A172 (cell line): Measurements from ENCODE around the gene HYAL2. TPM values are rescaled to one million over a fixed set of nuclear protein-coding genes. Genes with fewer than 3 reads are reported as not detected.
"Not testable (repeated sequence)": the region's sequence is repeated elsewhere in the genome, so short reads cannot be mapped to it uniquely, and the experiment has no call there.

Source experiments
- DNase-seq: peaks from one replicate; pipeline ENCODE4 v3.0.0-alpha.2; 2015; ENCODE audit warnings: low spot score
- total RNA-seq: library from RNA; depleted of rRNA; stranded (reverse); fragments of >200 nt; shearing (Covaris generic); gene quantifications from 2 replicates; pipeline ENCODE4 v1.2.3, GENCODE V29; 2014

HYAL2 gene
- total RNA-seq, 1 experiment from 2014 or later: 113 TPM

DNA sequence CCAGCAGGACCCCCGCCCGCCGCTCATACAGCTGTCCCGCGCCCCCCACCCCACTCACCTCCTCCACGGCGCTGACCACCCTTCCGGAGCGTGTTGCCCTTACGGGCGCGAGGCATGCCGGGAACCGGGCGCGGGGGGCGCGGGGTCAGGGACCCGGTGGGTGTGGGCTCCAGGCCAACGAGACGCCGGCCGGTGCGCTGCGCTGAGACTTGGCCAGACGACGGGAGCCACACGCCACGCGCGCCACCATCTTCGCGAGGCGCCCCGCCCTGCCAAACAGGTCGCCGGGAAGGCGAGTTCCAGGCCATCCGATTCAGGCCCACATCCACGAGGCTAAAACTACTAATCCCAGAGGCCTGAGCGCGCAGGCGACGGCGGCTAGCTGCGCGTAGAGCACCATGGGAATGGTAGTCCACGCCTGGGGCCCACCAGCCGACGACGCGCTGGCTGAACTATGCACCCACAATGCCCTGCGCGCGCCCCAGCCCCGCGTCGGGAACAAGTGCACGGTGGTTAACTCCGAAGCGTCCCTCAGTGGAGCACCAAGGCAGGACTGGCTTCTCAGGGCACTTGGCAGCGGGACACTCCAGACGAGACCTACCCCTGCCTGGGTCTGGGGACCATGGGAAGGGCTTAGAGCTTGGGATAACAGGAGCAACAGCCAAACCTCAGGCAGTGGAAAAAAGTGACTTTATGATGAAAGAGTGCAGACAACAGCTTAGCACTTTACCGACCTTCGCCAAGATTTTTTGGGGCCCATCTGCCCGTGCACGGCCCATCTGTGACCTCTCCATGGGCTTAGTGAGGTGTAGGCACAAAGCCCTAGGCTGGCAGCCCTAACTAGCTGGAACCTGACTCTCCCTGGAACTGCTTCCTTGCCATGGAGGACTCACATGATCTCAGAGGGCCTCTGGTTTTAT lies 30.1 kb downstream of the HYAL2 start, which contains the start of gene IFRD2:
TSS of gene IFRD2 (minus strand) at position 271 of the 920 bp plus-strand sequence. CDS start at position 116, 155 bp downstream.
- DNase-seq: peak; percentile 95

DNA sequence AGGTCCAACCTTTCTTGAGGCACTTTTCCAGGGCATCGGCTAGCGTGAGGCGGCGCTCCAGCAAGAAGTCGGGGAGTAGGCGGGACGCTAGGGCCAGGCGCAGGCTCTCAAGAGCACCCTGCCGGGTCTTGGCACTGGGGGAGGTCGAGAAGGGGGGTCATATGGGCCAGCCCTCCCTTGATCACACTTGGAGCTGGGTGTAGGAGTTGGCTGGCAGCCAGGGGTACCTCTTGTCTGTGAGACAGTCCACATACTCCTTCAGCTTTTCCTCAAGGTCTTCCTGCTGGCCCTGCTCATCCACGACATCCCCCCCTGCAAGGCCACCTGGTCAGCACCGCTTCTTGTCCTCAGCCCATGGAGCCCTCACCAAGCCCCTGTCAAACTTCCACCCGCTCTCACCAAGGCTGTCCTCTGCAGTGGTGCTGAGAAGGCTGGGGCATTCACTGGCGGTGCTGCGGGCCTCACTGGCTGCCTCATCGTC lies 32.3 kb downstream of the HYAL2 start:
- DNase-seq: no peak

DNA sequence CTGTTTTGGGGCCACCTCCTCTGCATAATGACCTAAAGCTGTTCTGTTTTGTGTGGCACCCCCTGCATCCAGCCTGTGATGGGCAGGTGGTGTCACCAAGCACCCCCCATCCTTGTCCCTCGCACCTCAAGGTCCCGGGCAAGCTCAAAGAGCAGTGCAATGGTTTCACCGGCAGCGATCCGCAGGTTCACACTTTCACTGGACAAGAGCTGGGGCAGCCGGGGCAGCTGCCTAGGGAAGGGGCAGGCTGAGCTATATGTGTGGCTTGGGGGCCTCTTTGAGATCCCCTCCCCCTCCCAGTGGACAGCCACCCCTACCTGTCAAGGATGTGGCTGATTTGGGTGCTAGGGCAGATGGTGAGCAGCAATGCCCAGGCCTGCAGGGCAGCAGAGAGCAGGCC lies 33.4 kb downstream of the HYAL2 start:
- DNase-seq: no peak

DNA sequence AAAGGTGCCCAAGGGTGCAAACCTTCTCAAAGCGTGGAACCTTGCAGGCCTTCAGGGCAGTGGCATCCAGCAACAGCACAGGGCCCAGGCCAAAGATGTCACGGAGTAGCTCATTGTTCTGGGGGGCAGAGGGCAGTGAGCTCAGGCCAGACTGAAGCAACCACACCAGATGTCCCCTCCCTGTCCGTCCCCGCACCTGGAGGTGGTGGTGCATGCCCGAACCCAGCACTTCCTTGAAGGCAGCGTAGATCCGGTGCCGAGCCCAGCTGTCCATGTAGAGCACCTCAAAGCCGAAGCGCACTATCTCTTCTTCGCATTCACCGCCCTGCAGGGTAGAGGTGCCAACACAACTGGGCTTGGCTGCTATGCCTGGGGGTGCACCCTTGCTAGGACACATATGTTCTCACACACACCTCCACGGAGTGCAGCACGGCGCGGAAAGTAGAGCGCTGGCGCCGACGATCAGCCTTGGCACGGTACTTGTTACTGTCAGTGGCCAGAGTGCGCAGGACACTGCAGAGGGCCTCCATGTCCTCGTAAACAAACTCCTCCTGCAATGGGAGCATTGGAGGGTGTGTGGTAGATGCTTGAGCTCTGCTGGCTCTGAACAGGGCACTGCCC lies 34.0 kb downstream of the HYAL2 start:
- DNase-seq: no peak

DNA sequence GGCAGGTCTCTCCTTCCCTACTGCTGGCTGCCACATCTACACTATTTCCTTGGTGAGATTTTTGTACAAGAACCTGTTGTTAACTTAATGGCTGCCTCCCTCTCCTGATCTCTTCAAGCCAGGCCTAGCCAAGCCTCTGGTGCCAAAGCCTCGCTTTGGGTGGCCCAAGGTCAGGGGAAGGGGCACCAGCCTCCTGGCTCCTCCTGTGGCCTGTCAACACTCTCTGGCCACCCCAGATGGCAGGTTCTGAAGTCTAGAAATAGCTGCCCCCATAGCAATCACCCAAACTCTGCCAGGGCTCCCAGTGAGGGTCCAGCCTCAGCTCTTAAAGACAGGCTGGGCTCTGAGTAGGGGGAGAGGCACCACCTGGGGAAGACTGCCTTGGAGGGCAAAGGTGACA lies 35.3 kb downstream of the HYAL2 start:
- DNase-seq: no peak

DNA sequence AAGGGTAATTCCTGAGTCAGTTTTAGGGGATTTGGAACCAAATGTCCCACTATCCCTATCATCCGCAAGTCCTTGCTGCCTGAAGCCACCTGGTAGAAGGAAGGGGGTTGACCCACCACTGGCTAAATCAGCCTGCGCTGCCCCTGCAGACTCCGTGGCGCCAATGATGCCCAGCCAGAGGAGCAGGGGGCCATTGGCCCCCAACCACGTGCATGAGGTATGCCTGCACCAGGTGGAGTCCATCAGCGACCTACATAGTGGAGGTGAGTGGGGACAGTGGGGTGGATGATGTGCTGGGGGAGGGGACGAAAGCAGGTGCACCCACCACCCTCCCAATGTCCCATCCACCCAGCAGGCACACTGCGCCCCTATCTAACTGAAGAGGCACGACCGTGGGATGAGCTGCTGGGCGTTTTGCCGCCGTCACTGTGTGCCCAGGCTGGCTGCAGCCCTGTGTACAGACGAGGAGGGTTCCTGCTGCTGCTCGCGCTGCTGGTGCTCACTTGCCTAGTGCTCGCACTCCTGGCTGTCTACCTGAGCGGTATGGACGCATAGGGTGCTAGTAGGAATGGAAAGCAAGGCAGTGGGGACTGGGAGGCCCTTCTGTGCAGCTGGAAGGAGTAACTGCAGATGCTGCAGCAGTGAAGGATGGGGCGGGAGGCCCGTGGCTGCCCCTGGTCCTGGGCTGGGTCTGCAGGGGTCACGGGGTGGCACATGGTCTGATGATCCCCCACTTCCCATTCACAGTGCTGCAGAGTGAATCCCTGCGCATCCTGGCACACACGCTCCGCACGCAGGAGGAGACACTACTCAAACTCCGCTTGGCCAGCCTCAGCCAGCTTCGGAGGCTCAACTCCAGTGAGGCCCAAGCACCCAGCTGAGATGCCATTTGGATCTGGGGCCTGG lies 36.0 kb downstream of the HYAL2 start:
- DNase-seq: no peak

DNA sequence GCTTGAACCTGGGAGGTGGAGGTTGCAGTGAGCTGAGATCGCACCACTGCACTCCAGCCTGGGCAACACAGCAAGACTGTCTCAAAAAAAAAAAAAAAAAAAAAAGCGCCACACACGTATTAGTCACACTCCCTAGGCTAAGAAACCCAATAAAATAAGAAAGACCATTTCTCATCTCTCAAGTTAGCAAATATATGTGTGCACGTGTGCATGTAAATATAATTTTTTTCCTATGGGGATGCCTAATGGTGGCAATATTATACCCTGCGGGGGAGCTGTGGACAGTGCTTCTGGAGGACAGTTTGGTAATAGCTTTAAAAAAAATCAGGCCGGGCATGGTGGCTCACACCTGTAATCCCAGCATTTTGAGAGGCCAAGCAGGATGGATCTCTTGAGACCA lies 38.4 kb downstream of the HYAL2 start:
- DNase-seq: not testable (repeated sequence)

DNA sequence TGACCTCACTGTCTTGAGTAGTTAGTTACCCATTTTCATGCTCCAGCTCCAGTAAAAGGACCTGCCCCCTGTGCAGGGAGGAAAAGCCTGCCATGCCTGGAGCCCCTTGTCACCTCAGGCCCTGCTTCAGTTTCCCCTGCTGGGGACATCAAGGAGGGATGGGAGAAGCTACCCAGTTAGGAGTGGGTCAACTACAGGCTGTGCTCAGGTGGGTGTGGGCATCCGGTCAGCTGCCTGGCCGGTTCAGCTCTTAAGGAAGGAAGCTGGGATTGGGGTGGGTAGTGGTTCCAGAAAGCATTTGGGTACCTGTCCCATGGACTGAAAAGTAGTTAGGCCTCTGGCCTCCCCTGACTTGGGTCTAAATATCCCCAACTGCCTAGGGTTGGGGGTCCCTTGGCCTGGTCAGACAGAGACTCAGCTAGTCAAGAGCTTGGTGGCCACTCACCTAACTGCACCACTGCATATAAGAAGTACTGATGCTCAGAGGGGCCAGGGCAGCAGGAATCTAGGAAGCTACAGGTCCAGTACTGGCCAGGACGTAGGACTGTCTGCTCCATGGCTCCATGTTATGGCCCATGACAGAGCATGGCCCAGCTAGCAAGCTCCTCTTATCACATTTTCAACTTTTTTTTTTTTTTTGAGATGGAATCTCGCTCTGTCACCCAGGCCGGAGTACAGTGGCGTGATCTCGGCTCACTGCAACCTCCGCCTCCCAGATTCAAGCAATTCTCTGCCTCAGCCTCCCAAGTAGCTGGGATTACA lies 43.1 kb downstream of the HYAL2 start:
- DNase-seq: no peak

DNA sequence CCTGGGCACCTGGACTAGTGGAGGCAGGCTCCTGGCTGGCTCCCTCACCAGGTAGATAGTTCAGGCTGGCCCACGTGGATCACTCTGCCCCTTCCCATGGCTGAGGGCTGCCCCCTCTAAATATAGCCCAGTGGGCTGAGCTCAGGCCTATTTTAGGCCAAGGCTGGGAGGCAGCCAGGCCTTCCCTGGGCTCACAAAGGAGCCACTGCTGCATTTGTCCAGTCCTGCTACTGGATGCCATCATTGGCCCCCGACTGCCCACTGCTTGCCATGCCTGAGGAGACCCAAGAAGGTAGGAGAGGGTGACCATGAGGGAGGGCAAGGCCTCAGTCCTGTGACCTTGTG lies 43.7 kb downstream of the HYAL2 start, which contains the start of gene LSMEM2:
TSS of gene LSMEM2 (plus strand) at position 208 of the 345 bp plus-strand sequence. CDS start at position 235, 27 bp downstream.
- DNase-seq: no peak

DNA sequence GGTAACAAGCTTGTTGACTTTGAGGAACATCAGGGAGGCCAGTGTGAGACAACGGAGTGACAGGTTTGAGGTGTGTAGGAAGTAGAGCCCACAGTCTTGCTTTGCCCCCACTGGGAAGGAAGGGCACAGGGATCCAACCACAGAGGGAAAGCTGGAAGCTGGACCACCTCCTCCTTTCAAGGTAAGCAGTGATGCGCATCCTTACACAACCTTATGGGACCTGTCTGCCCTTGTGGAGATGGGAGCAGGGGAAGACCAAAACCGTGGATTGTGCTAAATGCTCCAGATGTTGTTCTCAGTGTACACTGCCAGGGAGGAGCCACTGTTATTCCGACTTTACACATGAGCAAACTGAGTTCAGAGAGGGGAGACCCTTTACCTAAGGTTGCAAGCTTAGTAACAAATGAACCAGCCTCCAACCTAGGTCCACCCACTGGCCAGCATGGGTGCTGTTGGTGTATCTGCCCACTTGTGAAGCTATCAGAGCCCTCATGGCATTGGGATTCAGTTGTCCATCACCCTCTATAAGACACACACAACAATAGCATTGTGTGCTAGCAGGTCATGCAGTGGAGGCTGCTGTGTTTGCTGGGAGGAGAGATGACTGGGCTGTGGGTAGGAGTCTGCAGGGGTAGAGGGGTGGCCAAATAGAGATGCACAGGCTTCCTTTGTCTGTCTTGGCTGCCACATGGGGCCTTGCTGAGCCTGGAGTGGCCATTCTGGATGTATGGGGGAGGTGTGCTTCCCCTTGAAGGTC lies 44.2 kb downstream of the HYAL2 start:
- DNase-seq: no peak

DNA sequence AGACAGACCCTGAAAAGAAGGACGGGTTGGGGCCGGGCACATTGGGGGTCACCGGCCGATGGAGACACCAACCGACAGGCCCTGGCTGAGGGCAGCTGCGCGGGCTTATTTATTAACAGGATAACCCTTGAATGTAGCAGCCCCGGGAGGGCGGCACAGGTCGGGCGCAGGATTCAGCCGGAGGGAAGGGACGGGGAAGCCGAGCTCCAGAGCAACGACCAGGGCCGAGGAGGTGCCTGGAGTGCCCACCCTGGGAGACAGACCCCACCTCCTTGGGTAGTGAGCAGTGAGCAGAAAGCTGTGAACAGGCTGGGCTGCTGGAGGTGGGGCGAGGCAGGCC lies 45.8 kb downstream of the HYAL2 start:
- DNase-seq: no peak

DNA sequence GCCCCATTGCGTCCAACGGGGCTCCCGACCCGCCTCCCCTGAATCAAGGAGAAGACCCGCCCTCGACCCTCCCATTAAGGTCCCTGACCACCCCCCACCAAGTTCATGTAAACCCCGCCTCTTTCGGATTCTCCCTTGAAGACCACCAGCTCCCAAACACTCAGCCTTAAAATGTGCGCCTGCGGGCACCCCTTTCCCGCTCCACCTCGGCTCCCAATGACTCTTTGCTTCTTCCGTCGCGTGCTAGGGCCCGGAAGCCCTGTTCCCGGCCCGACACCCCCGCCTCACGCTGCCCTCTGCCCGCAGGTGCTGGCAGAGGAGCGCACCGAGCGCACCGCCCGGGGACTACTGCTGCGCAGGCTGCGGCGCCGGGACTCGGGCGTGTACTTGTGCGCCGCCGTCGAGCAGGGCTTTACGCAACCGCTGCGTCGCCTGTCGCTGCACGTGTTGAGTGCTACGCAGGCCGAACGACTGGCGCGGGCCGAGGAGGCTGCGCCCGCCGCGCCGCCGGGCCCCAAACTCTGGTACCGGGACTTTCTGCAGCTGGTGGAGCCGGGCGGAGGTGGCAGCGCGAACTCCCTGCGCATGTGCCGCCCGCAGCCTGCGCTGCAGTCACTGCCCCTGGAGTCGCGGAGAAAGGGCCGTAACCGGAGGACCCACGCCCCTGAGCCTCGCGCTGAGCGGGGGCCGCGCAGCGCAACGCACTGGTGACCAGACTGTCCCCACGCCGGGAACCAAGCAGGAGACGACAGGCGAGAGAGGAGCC lies 46.4 kb downstream of the HYAL2 start:
- no peak for DNase-seq

DNA sequence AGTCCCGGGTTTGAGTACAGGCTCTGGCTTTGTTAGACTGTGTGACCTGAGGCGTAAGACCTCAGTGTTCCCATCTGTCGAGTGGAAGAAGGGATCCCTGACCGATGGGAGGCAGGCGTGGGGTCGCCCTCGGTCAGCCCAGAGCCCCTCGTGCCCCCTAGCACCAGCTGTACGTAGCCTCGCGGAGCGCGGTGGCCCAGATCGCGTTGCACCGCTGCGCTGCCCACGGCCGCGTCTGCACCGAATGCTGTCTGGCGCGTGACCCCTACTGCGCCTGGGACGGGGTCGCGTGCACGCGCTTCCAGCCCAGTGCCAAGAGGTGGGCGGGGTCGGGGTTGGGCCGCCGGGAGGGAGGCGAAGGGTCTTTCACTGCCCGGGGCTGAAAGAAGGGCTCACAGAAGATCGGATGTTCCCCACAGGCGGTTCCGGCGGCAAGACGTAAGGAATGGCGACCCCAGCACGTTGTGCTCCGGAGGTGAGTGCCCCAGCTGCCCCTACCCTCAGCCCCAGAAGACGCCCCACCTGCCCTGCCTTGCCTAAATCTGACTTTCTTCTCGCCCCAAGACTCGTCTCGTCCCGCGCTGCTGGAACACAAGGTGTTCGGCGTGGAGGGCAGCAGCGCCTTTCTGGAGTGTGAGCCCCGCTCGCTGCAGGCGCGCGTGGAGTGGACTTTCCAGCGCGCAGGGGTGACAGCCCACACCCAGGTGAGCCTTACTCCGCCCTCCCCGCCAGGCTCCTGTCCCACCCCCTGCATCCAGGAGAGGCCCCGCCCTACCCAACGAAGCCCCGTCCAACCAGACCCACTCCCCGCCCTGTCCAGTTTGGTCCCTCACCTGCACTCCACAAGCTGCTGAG lies 47.2 kb downstream of the HYAL2 start:
- no peak for DNase-seq

DNA sequence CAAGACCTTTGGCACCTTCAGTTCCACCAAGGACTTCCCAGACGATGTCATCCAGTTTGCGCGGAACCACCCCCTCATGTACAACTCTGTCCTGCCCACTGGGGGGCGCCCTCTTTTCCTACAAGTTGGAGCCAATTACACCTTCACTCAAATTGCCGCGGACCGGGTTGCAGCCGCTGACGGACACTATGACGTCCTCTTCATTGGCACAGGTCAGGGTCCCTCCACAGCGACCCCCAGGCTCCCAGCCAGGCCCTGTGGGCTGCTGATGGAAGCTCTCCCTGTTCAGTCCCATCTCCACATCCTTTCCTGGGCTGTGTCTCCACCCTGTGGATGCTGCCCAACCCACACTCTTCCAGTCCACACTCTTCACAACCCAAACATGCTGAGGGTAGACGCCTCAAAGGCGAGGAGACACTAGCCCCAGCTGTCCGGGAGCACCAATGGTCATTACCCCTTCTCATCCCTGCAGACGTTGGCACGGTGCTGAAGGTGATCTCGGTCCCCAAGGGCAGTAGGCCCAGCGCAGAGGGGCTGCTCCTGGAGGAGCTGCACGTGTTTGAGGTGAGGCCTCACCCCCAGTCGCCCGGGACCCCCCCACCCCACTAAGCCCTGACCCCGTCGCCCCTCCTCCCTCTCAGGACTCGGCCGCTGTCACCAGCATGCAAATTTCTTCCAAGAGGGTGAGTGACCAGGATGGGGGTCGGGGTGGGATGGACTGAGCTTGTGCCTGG lies 48.0 kb downstream of the HYAL2 start:
- no peak for DNase-seq

DNA sequence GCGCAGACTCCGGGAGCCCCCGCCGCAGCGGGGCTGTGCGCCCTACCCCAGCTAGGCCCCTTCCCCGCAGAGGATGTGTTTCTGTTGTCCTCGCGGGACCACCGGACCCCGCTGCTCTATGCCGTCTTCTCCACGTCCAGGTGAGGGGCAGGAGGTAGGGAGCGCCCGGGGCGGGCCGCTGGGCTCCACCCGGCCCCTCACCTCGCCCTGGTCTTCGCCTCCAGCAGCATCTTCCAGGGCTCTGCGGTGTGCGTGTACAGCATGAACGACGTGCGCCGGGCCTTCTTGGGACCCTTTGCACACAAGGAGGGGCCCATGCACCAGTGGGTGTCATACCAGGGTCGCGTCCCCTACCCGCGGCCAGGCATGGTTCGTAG lies 48.9 kb downstream of the HYAL2 start:
- DNase-seq: no peak

DNA sequence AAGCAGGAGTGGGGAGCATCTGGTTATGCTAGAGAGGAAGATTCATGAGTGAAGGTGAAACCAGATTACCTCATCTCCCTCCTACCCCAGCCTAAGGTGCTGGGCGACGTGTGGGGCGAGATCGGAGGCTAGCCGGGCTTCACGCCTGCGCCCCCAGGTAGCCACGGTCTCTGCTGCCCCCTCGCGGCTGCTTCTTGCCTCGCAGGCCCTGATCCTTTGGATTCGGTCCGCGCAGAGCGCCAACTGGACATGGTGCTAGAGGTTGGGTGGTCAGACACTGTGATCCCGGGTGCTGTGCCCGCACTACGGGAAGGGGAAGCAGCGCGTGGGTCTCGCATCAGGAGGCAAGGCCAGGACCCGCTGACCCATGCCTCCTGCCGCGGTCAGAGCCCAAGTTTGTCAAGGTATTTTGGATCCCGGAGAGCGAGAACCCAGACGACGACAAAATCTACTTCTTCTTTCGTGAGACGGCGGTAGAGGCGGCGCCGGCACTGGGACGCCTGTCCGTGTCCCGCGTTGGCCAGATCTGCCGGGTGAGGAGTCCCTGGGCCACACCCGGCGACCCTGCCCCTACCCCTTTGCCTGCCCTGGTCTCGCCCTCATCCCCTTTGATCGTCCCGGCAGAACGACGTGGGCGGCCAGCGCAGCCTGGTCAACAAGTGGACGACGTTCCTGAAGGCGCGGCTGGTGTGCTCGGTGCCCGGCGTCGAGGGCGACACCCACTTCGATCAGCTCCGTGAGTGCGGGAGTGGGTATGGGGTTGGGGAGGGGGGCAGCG lies 49.4 kb downstream of the HYAL2 start:
- peak; percentile 60 for DNase-seq

DNA sequence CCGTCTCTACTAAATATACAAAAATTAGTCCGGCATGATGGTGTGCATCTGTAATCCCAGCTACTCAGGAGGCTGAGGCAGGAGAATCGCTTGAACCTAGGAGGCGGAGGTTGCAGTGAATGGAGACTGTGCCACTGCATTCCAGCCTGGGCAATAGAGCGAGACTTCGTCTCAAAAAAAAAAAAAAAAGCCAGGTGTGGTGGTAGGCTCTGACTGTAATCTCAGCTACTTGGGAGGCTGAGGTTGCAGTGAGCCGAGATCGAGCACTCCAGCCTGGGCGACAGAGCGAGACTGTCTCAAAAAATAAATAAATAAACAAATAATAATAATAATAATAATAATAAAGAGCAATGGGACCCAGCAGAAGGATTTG lies 50.0 kb downstream of the HYAL2 start:
- DNase-seq: not testable (repeated sequence)
